GM13976 (cell line): ENCODE measurements around the gene GALR1.

Source experiments
- DNase-seq: peaks from one replicate; pipeline ENCODE4 v3.0.0; 2012; ENCODE audit warnings: low spot score
- CTCF ChIP-seq: IDR thresholded peaks from 2 replicates; pipeline ENCODE4 v1.5.1; 2012; ENCODE audit warnings: borderline replicate concordance, mild to moderate bottlenecking; ENCODE audit not compliant: insufficient read depth; ENCODE audit errors: extremely low read depth, missing control alignments, control extremely low read depth
- in situ Hi-C: fragments of 300-500 bp; cut with MboI; formaldehyde crosslinking; loops from one replicate; pipeline ENCODE4 v1.12.0; 2022; ENCODE audit warnings: low sequenced_read_pairs, mixed read lengths, inconsistent platforms; ENCODE audit not compliant: unreplicated experiment

Gene GALR1

GRCh38 chr18:77299706-77300105, 50.1 kb downstream of the GALR1 start:
- TF ChIP-seq CTCF: no peak
- no peak for DNase-seq
- in situ Hi-C loops: no loop called here

GRCh38 chr18:77300579-77300978, 50.9 kb downstream of the GALR1 start:
- no peak for TF ChIP-seq CTCF
- DNase-seq: no peak
- in situ Hi-C loops: no loop called here

- in situ Hi-C loops: no loop called here
- TF ChIP-seq CTCF: no peak
- DNase-seq: no peak
These were observed 54.6 kb downstream of the GALR1 start for GRCh38 chr18:77304268-77304667.

GRCh38 chr18:77305676-77306075, 56.0 kb downstream of the GALR1 start:
- TF ChIP-seq CTCF: no peak
- in situ Hi-C loops: no loop called here
- DNase-seq: no peak

GRCh38 chr18:77308216-77308615, 58.6 kb downstream of the GALR1 start:
- no peak for TF ChIP-seq CTCF
- no peak for DNase-seq
- in situ Hi-C loops: no loop called here

GRCh38 chr18:77314511-77314910, 64.9 kb downstream of the GALR1 start:
- DNase-seq: no peak
- in situ Hi-C loops: no loop called here
- no peak for TF ChIP-seq CTCF

- in situ Hi-C loops: no loop called here
- no peak for TF ChIP-seq CTCF
- no peak for DNase-seq
These were observed 65.3 kb downstream of the GALR1 start for GRCh38 chr18:77314952-77315351.
